Fibroblast of peridontal ligament (primary cell): ENCODE results near the gene THBD.
A peak's percentile ranks its signal among the peaks of the same experiment; 100 is the strongest.

ENCODE experiments used
- DNase-seq: peaks from one replicate; pipeline ENCODE4 v3.0.0-alpha.2; 2010; ENCODE audit errors: extremely low read depth

THBD gene

DNA sequence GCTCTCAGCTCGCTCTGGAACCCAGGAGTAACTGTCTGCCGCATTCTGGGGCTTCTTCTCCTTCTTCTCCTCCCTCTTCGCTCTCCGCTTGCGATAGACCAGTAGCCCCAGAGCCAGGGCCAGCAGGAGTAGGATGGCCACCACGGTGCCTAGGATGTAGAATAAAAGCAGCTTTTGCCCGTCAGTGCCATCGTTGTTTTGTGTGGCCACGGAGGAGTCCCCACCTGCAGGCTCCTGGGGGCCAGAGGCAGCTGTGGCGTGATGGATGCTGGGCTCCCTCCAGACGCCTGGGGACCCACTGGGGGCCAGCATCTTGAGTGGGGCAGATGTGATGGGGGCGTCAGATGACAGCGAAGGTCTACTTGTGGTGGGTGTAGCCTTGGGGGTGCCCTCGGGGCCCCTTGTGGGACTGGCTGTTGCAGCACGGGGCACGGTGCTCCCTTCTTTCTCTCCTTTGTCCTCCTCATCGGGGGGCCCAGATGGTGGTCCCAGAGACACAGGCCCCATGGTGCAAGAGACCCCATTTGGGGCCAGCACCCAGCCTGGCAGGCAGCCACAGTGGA lies 34.9 kb upstream of the THBD start:
- DNase-seq, result no peak

DNA sequence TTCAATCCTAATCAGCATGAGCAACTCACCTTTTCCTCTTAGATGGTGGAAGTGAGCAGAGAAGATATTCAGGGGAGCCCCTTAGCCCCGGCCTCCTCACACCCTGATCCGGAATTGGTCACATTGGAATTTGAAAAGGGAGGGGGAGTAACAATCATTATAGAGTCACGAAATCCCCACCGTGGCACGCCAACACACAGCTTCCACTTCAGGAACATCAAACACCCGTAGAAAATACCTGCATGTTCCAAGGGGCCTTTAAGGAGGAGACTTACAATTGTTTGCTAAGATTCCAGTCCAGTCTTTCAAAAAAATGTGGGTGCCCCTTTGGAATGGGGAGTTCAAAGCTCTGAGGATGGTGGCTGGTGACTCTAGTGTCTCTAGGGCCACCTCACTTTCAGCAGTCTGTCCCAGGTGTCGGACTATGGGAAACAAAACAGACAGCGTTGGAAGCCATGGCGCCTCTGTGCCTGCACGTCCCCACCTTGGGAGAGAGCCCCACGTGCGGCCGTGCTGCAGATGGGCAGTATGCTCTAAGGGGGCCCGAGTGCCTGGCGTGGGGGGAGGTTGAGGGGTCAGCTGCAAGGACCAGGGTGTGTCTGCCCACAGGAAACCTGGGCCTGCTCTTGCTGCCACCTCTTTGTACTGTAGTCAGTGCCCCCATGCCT lies 34.2 kb upstream of the THBD start:
- no peak for DNase-seq

DNA sequence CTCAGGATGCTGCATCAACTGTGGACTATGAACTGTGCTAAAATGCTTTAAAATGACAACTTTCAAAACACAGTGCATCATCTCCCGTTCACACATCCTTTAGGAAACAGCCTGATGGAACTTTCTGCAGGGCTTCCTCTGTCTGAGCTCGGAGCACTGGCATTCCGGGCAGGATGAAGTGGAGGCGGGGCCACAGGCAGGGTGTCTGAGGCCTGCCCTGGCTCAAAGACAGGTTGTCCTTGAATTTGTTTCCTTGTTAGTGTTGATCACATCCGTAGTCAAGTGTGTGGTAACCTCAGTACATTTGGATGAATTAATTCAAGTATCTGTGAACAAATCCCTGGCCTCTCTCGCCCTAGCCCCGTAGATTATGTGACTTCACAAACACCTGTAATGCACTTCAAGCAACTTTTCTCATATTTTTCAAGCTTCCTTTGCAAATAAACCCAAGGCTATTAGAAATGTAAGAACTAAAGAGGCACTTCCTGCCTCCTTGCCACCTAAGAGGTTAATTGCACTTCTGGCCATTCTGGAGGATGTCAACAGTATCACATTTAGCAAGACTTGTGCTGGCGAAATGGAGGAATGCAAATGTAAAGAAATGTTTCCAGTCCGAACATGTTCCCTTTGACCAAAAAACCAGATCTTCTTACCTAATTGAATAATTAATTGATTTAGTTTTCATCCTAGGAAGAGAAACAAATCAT lies 33.5 kb upstream of the THBD start:
- DNase-seq, result no peak

DNA sequence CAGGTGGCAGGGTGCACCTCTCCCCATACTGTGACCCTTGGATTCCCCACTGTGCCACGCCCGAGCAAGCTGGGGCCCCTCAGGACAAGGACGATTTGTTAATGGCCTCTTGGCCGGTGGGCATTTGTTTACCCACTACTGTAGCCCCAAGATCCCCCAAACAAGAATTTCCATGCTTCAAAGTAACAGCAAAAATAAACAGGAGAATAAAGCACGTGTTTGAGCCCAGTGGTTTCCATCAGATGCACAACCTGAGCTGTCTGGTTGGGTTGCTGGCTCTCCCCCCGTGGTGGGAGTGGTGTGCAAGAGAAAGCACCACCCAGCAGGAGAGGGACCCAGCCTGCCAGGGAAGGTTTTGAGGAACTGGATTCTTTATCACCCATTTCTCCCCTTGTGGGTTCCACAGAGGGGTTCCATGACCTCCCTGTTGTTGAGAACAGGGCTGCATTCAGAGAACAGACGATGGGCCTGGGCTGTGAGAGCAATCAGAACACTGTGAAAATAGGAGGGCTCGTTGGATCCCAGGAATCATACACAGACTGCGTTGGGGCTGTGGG lies 31.9 kb upstream of the THBD start:
- no peak for DNase-seq

DNA sequence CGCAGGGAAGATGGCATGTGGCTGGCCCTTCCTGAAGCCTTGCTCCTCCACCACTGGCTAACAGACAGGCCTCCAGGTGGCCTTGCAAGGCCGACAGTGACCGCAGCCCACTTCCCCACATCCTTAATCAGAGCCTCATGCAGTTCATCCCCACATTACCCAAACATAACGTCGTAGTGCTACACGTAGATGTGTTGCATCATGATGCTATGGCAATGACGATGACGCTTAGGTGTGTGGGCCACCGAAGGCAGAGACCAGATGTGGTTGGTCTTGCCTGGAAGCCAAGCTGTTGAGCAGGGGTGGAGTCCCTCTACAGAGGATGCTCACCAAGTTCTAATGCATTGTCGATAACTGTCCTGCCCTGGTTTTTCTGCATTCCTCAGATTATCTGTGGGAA lies 31.0 kb upstream of the THBD start:
- no peak for DNase-seq

DNA sequence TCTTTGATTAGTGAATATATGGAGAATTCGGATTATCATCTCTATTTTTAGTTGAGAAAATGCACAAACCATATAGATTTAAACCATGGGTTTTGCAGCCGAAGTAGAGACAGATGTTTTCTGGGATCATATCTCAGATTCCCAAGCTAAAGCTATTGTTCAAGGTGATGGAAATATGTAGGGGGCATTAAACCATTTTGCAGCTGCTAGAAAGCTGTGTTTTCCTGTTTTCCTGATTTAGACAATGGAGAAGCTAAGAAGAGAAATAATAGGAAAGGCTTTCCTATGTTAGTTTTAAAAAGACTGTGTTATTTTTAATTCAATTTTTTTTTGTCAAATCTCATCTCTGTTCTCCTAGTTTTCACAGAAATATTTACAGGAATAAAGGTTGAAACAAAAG lies 30.5 kb upstream of the THBD start:
- DNase-seq, result no peak

DNA sequence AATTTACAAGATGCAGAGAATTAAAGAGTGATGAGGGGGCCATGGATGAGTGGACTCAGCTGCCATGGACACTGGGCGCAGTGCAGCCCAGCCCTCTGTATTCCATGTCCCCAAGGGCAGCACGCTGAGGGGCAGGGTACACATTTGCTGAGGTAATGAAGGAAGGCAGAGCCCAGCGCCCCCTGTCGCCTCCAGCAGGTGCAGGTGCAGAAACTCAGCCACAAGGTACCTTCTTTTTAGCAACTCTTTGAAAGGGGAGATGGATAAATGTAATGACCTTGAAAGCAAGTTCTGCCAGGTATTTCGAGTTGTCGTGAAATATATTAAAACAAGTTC lies 29.5 kb upstream of the THBD start:
- DNase-seq, result no peak

DNA sequence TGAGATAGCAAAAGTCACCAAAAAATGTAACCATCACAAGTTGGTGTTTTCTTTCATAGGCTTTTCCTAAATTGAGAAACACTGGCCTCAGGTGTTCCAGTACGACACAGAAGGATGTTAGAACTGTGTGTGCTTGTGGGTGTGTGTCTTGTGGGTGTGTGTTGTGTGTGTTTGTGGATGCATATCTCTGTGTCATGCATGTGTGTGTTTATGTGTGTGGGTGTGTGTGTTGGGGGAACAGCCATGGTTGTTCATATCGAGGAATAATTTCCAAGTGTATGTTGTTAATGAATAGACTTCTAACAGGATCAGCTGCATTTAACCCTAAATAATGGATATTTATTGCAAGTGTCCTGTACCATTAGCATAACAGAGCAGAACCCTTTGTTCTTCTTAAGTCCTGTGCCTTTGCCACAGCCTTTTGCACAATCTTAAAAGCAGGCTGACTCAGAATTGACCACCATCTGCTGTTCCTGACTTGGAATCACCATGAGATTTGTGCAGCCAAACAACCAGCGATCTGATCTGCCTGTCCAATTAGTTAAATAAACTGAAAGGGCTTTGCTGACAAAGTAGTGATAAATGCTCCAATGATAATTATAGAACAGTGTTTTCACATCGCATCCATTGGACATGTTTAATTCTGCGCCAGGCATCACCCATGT lies 29.0 kb upstream of the THBD start:
- DNase-seq, result peak; percentile 68

DNA sequence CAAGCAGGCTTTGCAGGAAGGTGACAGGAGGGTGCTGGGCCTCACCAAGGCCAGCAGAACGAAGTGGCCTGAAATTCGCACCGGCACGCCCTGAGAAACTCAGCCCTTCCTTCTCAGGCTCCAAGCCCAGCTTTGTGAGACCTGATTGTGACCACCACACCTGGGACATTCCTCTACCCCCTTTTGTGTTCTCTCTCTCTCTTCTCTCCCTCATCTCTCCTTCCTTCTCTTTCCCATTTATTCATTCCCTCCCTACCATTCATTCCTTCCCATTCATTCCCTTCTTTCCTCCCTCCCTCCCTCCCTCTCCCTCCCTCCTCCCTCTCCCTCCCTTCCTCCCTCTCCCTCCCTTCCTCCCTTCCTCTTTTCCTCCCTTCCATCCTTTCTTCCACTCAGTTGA lies 27.8 kb upstream of the THBD start:
- no peak for DNase-seq

DNA sequence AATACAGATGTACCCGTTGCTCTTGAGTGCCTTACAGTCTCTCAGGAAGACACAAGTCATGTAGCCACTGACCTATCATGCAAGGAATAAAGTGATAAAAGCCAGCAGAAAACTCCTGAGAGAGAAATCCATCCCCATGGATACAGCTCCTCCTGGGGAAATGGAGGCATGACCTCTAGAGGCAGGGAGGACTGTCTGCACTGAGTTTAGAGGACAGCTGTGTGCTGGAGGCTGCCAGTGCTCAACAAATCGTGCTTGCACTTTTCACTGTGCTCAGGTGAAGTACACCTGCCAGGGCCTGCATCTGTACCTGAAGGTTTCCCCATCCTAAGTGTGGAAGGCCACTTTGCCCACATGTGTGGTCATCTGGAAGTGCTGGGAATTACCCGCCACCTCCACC lies 24.6 kb upstream of the THBD start:
- DNase-seq, result no peak

DNA sequence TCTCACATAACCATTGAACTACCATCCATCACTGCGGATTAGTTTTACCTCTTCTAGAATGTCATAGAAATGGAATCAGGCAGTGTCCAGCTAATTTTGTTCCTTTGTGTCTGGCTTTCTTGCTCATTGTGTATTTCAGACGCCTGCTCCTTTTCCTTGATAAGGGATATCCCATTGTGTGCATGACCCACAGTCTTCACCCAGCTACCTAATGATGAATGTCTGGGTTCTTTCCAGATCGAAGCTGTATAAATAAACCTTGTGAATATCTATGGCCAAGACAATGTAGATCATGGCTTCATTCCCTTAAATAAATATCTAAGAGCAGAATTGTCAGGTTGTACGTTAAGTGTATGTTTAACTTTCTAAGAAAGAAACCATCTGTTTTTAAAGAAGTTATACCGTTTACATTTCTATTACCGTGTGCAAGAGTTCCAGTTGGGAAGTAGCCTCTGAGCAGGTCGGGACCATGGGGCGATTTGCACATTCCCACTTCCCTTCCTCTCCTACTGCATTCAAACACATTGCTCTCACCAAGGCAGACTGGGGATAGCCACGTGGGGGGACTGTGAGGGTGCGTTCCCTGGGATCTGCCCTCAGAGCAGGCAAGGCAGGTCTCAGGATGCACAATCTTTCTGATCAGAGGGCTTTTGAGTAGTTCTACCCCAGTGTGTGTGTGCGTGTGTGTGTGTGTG lies 23.6 kb upstream of the THBD start:
- no peak for DNase-seq

DNA sequence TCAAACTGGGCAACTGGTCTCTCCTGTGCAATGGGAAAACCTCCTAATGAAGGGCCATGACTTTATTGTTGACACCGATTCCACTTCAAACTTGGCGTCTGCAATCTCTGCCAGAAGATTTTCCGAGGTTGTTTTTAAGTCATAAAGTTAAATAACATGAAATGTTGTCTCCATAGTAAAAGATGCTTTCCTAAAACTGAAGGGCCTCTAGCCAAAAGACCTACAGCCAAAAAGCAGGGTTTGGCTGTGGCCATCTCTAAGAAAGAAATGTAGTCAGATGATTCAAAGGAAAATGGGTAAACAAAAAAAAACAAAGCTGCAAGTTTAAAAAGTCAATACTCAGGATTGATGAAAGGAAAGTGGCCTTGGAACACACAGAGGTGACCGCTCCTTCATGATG lies 22.5 kb upstream of the THBD start:
- DNase-seq, result no peak

DNA sequence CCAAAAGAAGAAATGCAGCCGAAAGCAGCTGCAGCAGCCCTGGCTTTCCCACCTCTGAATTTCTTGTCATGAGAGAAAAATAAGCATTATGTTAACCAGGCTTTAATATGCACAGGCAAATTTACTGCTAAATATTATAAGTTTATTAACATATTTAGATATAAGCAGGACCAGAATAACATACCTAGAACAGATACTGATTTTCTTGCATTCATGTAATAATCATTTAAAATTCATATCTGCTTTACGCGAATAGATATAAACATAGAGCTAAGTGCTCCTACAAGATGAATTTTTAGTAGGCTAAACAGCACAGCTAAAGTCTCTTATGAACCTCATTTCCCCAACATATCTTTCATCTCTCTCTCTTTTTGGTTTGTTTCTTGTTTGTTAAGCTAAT lies 21.9 kb upstream of the THBD start:
- no peak for DNase-seq

DNA sequence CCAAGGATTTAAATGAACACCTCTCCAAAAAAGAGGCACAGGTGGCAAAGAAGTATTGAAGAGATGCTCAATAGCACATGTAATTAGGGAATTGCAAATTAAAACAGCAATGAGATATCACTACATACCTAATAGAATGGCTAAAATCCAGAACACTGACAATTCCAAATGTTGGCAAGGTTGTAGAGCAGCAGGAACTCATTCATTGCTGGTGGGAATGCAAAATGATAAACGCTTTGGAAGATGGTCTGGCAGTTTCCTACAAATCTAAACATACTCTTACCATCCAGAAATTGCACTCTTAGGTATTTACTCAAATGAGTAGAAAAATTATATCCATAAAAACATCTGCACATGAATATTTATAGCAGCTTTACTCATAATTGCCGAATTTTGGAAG lies 19.6 kb upstream of the THBD start:
- DNase-seq, result no peak

DNA sequence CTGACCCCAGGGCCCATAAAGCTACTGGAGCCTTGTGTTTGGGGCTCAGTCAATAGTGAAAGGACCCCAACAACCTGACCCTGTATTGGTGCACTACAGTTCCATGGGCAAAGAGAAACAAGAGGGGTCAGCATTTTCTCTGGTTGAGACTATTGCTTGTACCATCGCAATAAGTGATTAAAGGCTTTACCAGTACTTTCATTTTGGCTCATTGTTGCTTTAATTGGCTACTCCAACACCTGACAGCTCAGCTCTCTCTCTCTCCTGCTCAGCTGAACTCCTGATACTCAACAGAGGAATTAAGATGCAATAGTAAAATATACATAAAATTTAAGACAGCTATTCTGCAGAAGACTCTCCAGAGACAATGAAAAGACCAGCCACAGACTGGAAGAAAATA lies 18.8 kb upstream of the THBD start:
- no peak for DNase-seq

DNA sequence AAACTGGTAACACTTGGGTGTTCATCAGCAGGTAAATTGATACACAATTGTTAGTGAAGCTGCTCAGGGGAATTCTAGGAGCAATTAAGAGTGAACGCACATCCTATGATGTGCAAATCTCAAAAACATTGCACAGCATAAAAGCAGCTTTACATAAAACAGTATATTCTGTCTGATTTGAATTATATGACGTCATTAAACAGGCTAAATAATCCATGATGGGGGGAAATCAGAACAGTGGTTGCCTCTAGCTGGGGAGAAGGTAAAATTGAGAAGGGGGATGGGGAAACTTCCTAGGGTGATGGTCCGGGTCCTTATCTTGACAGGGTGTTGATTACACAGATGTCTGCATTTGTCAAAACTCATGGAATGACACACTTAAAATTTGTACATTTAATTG lies 17.3 kb upstream of the THBD start:
- no peak for DNase-seq

DNA sequence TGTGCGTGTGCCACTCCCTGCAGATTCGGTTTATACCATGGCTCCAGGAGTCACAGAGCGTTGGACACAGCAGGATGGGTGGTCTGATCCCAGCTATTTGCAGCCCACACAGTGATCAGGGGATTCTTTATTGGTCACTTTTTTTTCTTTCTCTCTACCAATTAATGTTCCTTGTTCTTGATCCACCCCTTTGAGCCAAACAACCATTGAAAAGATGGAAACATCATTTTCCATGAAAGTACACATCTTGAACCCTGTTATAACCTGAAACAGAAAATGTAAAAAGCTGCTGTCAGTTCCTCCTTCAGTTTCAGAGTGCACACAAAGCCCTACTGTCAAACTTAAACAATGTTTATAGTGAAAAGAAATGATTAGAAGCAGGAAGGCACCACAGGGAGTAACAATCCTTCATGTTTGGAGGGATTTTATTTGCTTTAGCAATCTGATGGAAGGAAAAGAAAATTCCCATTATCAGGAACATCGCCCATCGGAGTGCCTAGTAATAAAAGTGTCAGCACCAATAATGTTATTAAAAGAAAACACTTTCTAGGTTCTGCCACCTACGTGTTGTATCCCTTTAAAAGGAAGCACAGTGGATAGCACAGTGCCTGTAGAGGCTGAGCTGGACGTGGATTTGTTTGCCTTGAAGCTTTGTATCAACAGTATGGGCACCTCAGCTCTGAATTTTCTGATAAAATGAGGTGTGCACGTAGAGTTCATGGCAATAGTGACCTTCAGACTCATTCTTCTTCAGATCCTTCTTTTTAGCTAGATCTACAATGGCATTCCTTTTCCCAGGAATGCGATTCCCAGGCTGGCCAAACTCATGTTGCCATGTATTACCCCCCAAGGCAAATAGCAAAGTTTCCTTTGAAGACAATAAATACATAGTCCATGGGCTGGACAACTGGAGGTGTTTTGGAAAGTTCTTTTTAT lies 16.1 kb upstream of the THBD start:
- DNase-seq, result no peak

DNA sequence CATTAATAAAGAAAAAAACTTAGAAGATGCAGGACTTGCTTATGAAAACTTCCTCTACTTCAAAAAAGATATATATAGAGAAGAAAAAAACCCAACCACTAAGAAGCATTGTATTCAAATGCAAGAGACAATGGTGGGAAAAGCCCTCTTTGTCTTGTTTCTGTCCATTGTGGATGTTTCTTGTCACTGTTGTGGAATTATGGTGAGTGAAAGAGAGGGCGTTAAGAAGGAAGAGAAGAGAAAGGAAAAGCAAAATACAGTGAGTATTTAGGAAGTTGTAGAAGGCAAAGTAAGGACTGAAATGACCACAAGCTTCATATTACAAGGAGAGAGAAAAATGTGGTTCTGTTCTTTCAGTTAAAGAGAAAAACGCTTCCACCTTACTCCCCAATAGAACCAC lies 14.1 kb upstream of the THBD start:
- DNase-seq, result peak; percentile 18

DNA sequence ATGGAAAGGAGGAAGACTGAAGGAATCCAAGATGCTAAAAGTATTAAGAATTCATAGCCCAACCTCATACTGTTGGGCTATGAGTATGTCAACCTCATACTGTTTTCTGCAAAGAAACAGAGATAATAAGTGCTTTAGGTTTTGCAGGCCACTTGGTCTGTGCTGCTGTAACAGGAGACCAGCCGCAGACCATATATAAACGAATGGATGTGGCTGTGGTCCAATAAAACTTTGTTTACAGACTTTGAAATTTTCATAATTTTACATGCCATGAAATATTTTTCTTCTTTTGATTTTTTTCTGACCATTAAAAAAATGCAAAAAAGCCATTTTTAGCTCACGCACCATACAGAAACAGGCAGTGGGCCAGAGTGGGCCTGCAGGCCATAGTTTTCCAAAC lies 13.7 kb upstream of the THBD start:
- DNase-seq, result no peak

DNA sequence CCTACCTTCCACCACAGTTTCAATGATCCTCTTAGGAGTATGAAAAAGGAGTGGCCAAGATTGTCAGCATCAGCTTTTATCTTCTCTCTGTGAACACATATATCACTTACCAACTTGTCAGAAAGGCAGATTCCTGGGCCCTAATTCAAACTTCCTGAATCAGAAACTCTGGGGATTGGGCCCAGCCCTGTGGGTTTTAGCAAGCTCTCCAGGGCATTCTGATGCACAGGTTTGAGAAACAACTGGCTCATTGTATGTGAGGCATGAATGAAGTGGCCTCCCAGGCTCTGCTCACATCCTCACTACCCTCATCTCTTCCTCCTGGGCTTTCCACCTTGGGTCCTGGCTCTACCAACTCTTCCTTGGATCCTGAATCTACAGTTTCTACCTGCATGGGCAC lies 13.2 kb upstream of the THBD start:
- no peak for DNase-seq
